Endometrial microvascular endothelial cells (primary cell): ENCODE measurements around the gene KRT5. TPM values are rescaled to one million over a fixed set of nuclear protein-coding genes. Genes with fewer than 3 reads are reported as not detected.

Source experiments
- in situ Hi-C: cut with HindIII; loops from 2 replicates; pipeline ENCODE4 v1.10.0; 2017; ENCODE audit warnings: low sequenced_read_pairs, low pct_unique_long_range_greater_than_20kb; ENCODE audit errors: inconsistent ontology term
- total RNA-seq: library from RNA; depleted of rRNA; stranded (reverse); fragments of >200 nt; gene quantifications from one replicate; pipeline ENCODE4 v1.2.3, GENCODE V29; 2015; ENCODE audit errors: inconsistent ontology term

The KRT5 gene
- total RNA-seq, 1 donor from 2014 or later = not detected

- in situ Hi-C loops = no loop called here
Observed at GRCh38 chr12:52524241-52524897, 4.2 kb upstream of the KRT5 start.

GRCh38 chr12:52523824-52524223 is 3.6 kb upstream of the KRT5 start:
- in situ Hi-C loops = no loop called here

- in situ Hi-C loops = no loop called here
Observed at GRCh38 chr12:52522346-52523011, 2.3 kb upstream of the KRT5 start.

- in situ Hi-C loops = no loop called here
Observed at GRCh38 chr12:52521568-52522266, 1.5 kb upstream of the KRT5 start.

- in situ Hi-C loops = no loop called here
Observed at GRCh38 chr12:52521175-52521567, 977 bp upstream of the KRT5 start.

GRCh38 chr12:52519387-52519703 is 849 bp downstream of the KRT5 start:
- in situ Hi-C loops = no loop called here

- in situ Hi-C loops = no loop called here
Observed at GRCh38 chr12:52518574-52519386, 1.4 kb downstream of the KRT5 start.

- in situ Hi-C loops = no loop called here
Observed at GRCh38 chr12:52517888-52518287, 2.3 kb downstream of the KRT5 start.

GRCh38 chr12:52517005-52517835 is 3.0 kb downstream of the KRT5 start:
- in situ Hi-C loops = no loop called here

GRCh38 chr12:52515927-52516831 is 4.0 kb downstream of the KRT5 start:
- in situ Hi-C loops = no loop called here

- in situ Hi-C loops = no loop called here
Observed at GRCh38 chr12:52515319-52515646, 4.9 kb downstream of the KRT5 start.

- in situ Hi-C loops = no loop called here
Observed at GRCh38 chr12:52514471-52515318, 5.5 kb downstream of the KRT5 start.

GRCh38 chr12:52513736-52514135 is 6.5 kb downstream of the KRT5 start:
- in situ Hi-C loops = no loop called here

GRCh38 chr12:52508211-52508610 is 12.0 kb downstream of the KRT5 start:
- in situ Hi-C loops = no loop called here

GRCh38 chr12:52506858-52507715 is 13.1 kb downstream of the KRT5 start:
- in situ Hi-C loops = no loop called here

- in situ Hi-C loops = no loop called here
Observed at GRCh38 chr12:52502877-52503276, 17.3 kb downstream of the KRT5 start.
